ENCODE measurements around the gene RNF114. TPM values are rescaled to one million over a fixed set of nuclear protein-coding genes. Genes with fewer than 3 reads are reported as not detected.

The RNF114 gene
- total RNA-seq, 1 donor from 2014 or later: 62.7 TPM

DNA sequence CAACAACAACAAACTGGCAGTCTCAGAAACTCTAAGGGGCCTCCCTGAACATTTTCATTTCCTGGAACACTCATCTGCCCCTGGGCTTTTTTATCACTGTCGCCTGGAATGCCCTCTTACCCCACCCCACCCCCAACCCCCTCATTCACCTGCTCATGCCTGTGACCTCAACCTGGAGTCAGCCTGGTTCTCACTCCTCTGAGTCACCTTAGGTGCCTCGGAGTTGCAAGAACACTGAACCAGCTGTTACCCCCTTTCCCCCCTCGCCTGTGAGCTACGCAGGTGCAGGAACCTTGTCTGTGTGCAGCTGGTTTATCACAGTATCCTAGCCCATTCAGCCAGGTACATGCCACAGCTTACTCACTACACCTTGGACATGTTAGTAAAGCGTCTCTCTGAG is 33.7 kb downstream of the RNF114 start:
- H3K9me3 ChIP-seq (ENCODE audit: insufficient read depth, low read depth, low read length): no peaks in the 10 kb centered on the region
- no peak overlapping the region for H3K9ac ChIP-seq (ENCODE audit: low read length)
- Mint-ChIP-seq H3K9me3 (ENCODE audit: unreplicated experiment) (no peaks in the 10 kb centered on the region), H3K4me3 (ENCODE audit: unreplicated experiment) (no peak overlapping the region), H3K4me1 (ENCODE audit: low read depth, unreplicated experiment) (peaks cover 8% of the 10 kb centered on the region), H3K36me3 (ENCODE audit: low read depth, unreplicated experiment) (peaks cover 2% of the 10 kb centered on the region), H3K27ac (ENCODE audit: unreplicated experiment) (no peak overlapping the region), H3K27me3 (ENCODE audit: low read depth, unreplicated experiment) (peaks cover 8% of the 10 kb centered on the region)
- H4K20me1 ChIP-seq (ENCODE audit: insufficient read depth, low read length): peaks cover 4% of the 10 kb centered on the region
- H3K79me2 ChIP-seq (ENCODE audit: insufficient read depth, low read length): no peaks in the 10 kb centered on the region
- FAIRE-seq: no peak
- DNase-seq (ENCODE audit: low read depth): no peak
- no peaks in the 10 kb centered on the region for H3K36me3 ChIP-seq (ENCODE audit: insufficient read depth, low read length)
- peaks cover 10% of the 10 kb centered on the region for H3K4me1 ChIP-seq (ENCODE audit: insufficient read depth, low read length)
- TF ChIP-seq, protein P1, sequence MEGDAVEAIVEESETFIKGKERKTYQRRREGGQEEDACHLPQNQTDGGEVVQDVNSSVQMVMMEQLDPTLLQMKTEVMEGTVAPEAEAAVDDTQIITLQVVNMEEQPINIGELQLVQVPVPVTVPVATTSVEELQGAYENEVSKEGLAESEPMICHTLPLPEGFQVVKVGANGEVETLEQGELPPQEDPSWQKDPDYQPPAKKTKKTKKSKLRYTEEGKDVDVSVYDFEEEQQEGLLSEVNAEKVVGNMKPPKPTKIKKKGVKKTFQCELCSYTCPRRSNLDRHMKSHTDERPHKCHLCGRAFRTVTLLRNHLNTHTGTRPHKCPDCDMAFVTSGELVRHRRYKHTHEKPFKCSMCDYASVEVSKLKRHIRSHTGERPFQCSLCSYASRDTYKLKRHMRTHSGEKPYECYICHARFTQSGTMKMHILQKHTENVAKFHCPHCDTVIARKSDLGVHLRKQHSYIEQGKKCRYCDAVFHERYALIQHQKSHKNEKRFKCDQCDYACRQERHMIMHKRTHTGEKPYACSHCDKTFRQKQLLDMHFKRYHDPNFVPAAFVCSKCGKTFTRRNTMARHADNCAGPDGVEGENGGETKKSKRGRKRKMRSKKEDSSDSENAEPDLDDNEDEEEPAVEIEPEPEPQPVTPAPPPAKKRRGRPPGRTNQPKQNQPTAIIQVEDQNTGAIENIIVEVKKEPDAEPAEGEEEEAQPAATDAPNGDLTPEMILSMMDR (IDR thresholded peaks at IDR 0.05; ENCODE audit: insufficient read depth, low read depth, low read length): no peak
- no peak for TF ChIP-seq EZH2 (IDR thresholded peaks at IDR 0.05; ENCODE audit: insufficient read depth, low read length)
- H3K27me3 ChIP-seq (ENCODE audit: insufficient read depth, low read length): no peaks in the 10 kb centered on the region
- H3K4me2 ChIP-seq (ENCODE audit: low read length): no peak overlapping the region
- no peak overlapping the region for H2AFZ ChIP-seq (ENCODE audit: low read depth, low read length)
- no peak overlapping the region for H3K4me3 ChIP-seq (ENCODE audit: insufficient read depth, low read depth, low read length)
- no peak overlapping the region for H3K27ac ChIP-seq (ENCODE audit: low read depth, low read length)

DNA sequence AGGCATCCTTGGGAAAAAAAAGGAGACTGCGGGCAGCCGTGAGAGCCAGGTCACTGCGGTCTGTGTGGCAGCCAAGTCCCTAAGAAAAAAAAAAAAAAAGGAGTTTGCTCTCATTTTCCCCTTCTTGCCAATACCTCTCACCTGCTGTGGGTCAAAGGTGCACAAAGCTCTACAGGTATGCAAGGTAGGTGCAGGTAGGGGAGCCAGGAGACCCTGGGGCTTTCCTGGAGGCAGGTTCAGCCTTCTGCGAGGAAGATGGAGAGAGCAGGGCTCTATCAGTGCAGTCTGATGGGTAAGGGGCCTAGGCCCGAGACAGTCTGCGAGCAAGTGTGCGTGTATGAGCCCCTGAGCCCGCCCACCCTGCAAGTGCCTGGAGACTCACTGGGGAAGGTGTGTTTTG is 34.3 kb downstream of the RNF114 start:
- H3K4me3 Mint-ChIP-seq (ENCODE audit: unreplicated experiment): no peak overlapping the region
- Histone ChIP-seq H3K79me2 (ENCODE audit: insufficient read depth, low read length) (no peaks in the 10 kb centered on the region), H3K9ac (ENCODE audit: low read length) (no peak overlapping the region), H2AFZ (ENCODE audit: low read depth, low read length) (no peak overlapping the region), H3K9me3 (ENCODE audit: insufficient read depth, low read depth, low read length) (no peaks in the 10 kb centered on the region), H3K4me1 (ENCODE audit: insufficient read depth, low read length) (peaks cover 10% of the 10 kb centered on the region), H3K4me2 (ENCODE audit: low read length) (no peak overlapping the region), H3K27me3 (ENCODE audit: insufficient read depth, low read length) (no peaks in the 10 kb centered on the region), H3K4me3 (ENCODE audit: insufficient read depth, low read depth, low read length) (no peak overlapping the region), H3K36me3 (ENCODE audit: insufficient read depth, low read length) (no peaks in the 10 kb centered on the region), H3K27ac (ENCODE audit: low read depth, low read length) (no peak overlapping the region), H4K20me1 (ENCODE audit: insufficient read depth, low read length) (peaks cover 4% of the 10 kb centered on the region)
- no peak for DNase-seq (ENCODE audit: low read depth)
- FAIRE-seq: no peak
- H3K4me1 Mint-ChIP-seq (ENCODE audit: low read depth, unreplicated experiment): peaks cover 8% of the 10 kb centered on the region
- H3K27me3 Mint-ChIP-seq (ENCODE audit: low read depth, unreplicated experiment): peaks cover 8% of the 10 kb centered on the region
- TF ChIP-seq, protein P1 (IDR thresholded peaks at IDR 0.05; ENCODE audit: insufficient read depth, low read depth, low read length): no peak
- no peak for TF ChIP-seq EZH2 (IDR thresholded peaks at IDR 0.05; ENCODE audit: insufficient read depth, low read length)
- no peaks in the 10 kb centered on the region for H3K9me3 Mint-ChIP-seq (ENCODE audit: unreplicated experiment)
- H3K27ac Mint-ChIP-seq (ENCODE audit: unreplicated experiment): no peak overlapping the region
- peaks cover 2% of the 10 kb centered on the region for H3K36me3 Mint-ChIP-seq (ENCODE audit: low read depth, unreplicated experiment)

DNA sequence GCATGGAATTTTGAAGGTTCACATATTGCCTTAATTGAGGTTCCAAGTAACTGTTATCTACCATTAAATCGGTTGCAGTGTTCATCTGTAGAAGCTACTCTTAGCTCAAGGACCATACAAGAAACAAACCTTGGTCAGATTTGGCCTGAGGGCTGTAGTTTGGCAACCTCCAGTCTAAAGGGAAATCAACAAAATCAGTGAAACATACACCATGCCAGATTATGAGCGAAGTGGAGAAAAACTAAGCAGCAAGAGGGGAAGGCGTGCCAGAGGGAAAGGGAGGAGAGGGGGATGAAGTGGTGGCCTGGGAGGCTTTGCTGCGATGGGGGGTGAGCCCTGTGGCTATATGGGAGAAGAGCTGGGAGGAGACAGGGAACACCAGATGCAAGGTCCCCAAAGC is 37.8 kb downstream of the RNF114 start:
- Histone ChIP-seq H3K9ac (ENCODE audit: low read length) (no peak overlapping the region), H3K4me3 (ENCODE audit: insufficient read depth, low read depth, low read length) (no peak overlapping the region), H4K20me1 (ENCODE audit: insufficient read depth, low read length) (no peaks in the 10 kb centered on the region), H2AFZ (ENCODE audit: low read depth, low read length) (no peak overlapping the region), H3K36me3 (ENCODE audit: insufficient read depth, low read length) (no peaks in the 10 kb centered on the region), H3K9me3 (ENCODE audit: insufficient read depth, low read depth, low read length) (no peaks in the 10 kb centered on the region), H3K4me1 (ENCODE audit: insufficient read depth, low read length) (peaks cover 13% of the 10 kb centered on the region), H3K27ac (ENCODE audit: low read depth, low read length) (no peak overlapping the region), H3K27me3 (ENCODE audit: insufficient read depth, low read length) (no peaks in the 10 kb centered on the region), H3K4me2 (ENCODE audit: low read length) (no peak overlapping the region), H3K79me2 (ENCODE audit: insufficient read depth, low read length) (no peaks in the 10 kb centered on the region)
- Mint-ChIP-seq H3K36me3 (ENCODE audit: low read depth, unreplicated experiment) (no peaks in the 10 kb centered on the region), H3K9me3 (ENCODE audit: unreplicated experiment) (no peaks in the 10 kb centered on the region), H3K27me3 (ENCODE audit: low read depth, unreplicated experiment) (peaks cover 8% of the 10 kb centered on the region), H3K27ac (ENCODE audit: unreplicated experiment) (no peak overlapping the region), H3K4me3 (ENCODE audit: unreplicated experiment) (no peak overlapping the region), H3K4me1 (ENCODE audit: low read depth, unreplicated experiment) (peaks cover 3% of the 10 kb centered on the region)
- no peak for TF ChIP-seq EZH2 (IDR thresholded peaks at IDR 0.05; ENCODE audit: insufficient read depth, low read length)
- TF ChIP-seq, protein P1 (IDR thresholded peaks at IDR 0.05; ENCODE audit: insufficient read depth, low read depth, low read length): no peak
- FAIRE-seq: no peak
- no peak for DNase-seq (ENCODE audit: low read depth)
